IPS-11a (cell line): ENCODE measurements around the gene TAOK1.
"Not testable (repeated sequence)": the region's sequence is repeated elsewhere in the genome, so short reads cannot be mapped to it uniquely, and the experiment has no call there.

Source experiments
- H3K4me3 ChIP-seq: one replicate; pipeline ENCODE4 v1.5.1; 2013; ENCODE audit warnings: low read depth, low read length, control low read depth

TAOK1 gene

GRCh38 chr17:29533976-29534375, 143.8 kb downstream of the TAOK1 start:
- no peak overlapping the region for H3K4me3 ChIP-seq

GRCh38 chr17:29544066-29544465, 153.9 kb downstream of the TAOK1 start:
- H3K4me3 ChIP-seq, result no peak overlapping the region

GRCh38 chr17:29546085-29546484, 155.9 kb downstream of the TAOK1 start:
- H3K4me3 ChIP-seq, result no peak overlapping the region

GRCh38 chr17:29546830-29547229, 156.7 kb downstream of the TAOK1 start:
- H3K4me3 ChIP-seq, result no peak overlapping the region

GRCh38 chr17:29549177-29549923, 159.2 kb downstream of the TAOK1 start:
- no peak overlapping the region for H3K4me3 ChIP-seq

- no peak overlapping the region for H3K4me3 ChIP-seq
Observed at GRCh38 chr17:29555840-29556239, 165.7 kb downstream of the TAOK1 start.

- no peak overlapping the region for H3K4me3 ChIP-seq
Observed at GRCh38 chr17:29557085-29557738, 167.0 kb downstream of the TAOK1 start.

GRCh38 chr17:29557739-29558116, 167.6 kb downstream of the TAOK1 start:
- no peak overlapping the region for H3K4me3 ChIP-seq

GRCh38 chr17:29558139-29558538, 168.0 kb downstream of the TAOK1 start:
- not testable (repeated sequence) for H3K4me3 ChIP-seq

- H3K4me3 ChIP-seq, result no peak overlapping the region
Observed at GRCh38 chr17:29559640-29560039, 169.5 kb downstream of the TAOK1 start.

- H3K4me3 ChIP-seq, result no peak overlapping the region
Observed at GRCh38 chr17:29560316-29560715, 170.2 kb downstream of the TAOK1 start.

GRCh38 chr17:29561554-29562517, 171.7 kb downstream of the TAOK1 start:
- no peak overlapping the region for H3K4me3 ChIP-seq

- H3K4me3 ChIP-seq, result no peak overlapping the region
Observed at GRCh38 chr17:29562615-29563014, 172.5 kb downstream of the TAOK1 start.

- no peak overlapping the region for H3K4me3 ChIP-seq
Observed at GRCh38 chr17:29563816-29564215, 173.7 kb downstream of the TAOK1 start.

- peak overlapping the region; percentile 39 for H3K4me3 ChIP-seq
Observed at GRCh38 chr17:29565643-29566472, 175.7 kb downstream of the TAOK1 start.

GRCh38 chr17:29566473-29567303, 176.5 kb downstream of the TAOK1 start, which contains the start of gene ABHD15:
TSS of gene ABHD15 (minus strand) at chr17:29567037. CDS start at chr17:29566966, 71 bp downstream.
- H3K4me3 ChIP-seq, result peak within 1 kb of the TSS; percentile 54

- H3K4me3 ChIP-seq, result peak overlapping the region; percentile 54
Observed at GRCh38 chr17:29567304-29567553, 177.1 kb downstream of the TAOK1 start.

- H3K4me3 ChIP-seq, result peak overlapping the region; percentile 54
Observed at GRCh38 chr17:29567554-29568330, 177.6 kb downstream of the TAOK1 start.
